HUES64 (cell line): Measurements from ENCODE around the gene C2CD3.
"Not testable (repeated sequence)": the region's sequence is repeated elsewhere in the genome, so short reads cannot be mapped to it uniquely, and the experiment has no call there.

Experiments used
- H3K27ac ChIP-seq: 2 replicates; pipeline ENCODE4 v1.7.0; 2013; ENCODE audit warnings: low read depth, low read length, inconsistent platforms
- H3K27me3 ChIP-seq: 2 replicates; pipeline ENCODE4 v1.6.1; 2013; ENCODE audit warnings: mild to moderate bottlenecking, low read length; ENCODE audit not compliant: insufficient read depth
- H3K36me3 ChIP-seq: 2 replicates; pipeline ENCODE4 v1.6.1; 2013; ENCODE audit warnings: mild to moderate bottlenecking, low read length; ENCODE audit not compliant: insufficient read depth
- H3K4me1 ChIP-seq: 2 replicates; pipeline ENCODE4 v1.6.1; 2013; ENCODE audit warnings: mild to moderate bottlenecking, low read length, moderate library complexity; ENCODE audit not compliant: insufficient read depth
- H3K4me3 ChIP-seq: 2 replicates; pipeline ENCODE4 v1.5.1; 2013; ENCODE audit warnings: mild to moderate bottlenecking, low read length, moderate library complexity
- H3K9ac ChIP-seq: 2 replicates; pipeline ENCODE4 v1.6.1; 2013; ENCODE audit warnings: mild to moderate bottlenecking, low read depth, low read length
- H3K9me3 ChIP-seq: 2 replicates; pipeline ENCODE4 v1.6.1; 2013; ENCODE audit warnings: low read depth, low read length; ENCODE audit not compliant: insufficient read depth
- WGBS: fragments of 150-250, 120-280 bp; methylation state at CpG from one replicate; pipeline ENCODE4 v1.1.7; 2013; ENCODE audit warnings: missing lambda C conversion rate; 5-methylcytosine and 5-hydroxymethylcytosine counted together

C2CD3 gene

GRCh38 chr11:73998846-73999575 is 171.8 kb downstream of the C2CD3 start:
- Histone ChIP-seq H3K27ac (no peak overlapping the region), H3K9ac (no peak overlapping the region), H3K36me3 (no peaks in the 10 kb centered on the region), H3K27me3 (no peaks in the 10 kb centered on the region), H3K9me3 (no peaks in the 10 kb centered on the region), H3K4me3 (no peak overlapping the region), H3K4me1 (0 out of 2 replicates have a peak, but pooled peaks cover 4% of the 10 kb centered on the region)
- 92% methylated on average over 13 of the region's 13 CpGs for WGBS

- no peaks in the 10 kb centered on the region for H3K27me3 ChIP-seq
- 0 out of 2 replicates have a peak, but pooled peaks cover 4% of the 10 kb centered on the region for H3K4me1 ChIP-seq
- WGBS, result 82% methylated on average over 6 of the region's 6 CpGs
- no peak overlapping the region for H3K9ac ChIP-seq
- H3K27ac ChIP-seq, result no peak overlapping the region
- H3K4me3 ChIP-seq, result no peak overlapping the region
- H3K36me3 ChIP-seq, result no peaks in the 10 kb centered on the region
- H3K9me3 ChIP-seq, result no peaks in the 10 kb centered on the region
These were observed 173.6 kb downstream of the C2CD3 start for GRCh38 chr11:73997120-73997770.

GRCh38 chr11:73996161-73996747 is 174.5 kb downstream of the C2CD3 start:
- Histone ChIP-seq H3K36me3 (no peaks in the 10 kb centered on the region), H3K9ac (no peak overlapping the region), H3K4me1 (0 out of 2 replicates have a peak, but pooled peaks cover 8% of the 10 kb centered on the region), H3K9me3 (no peaks in the 10 kb centered on the region), H3K4me3 (no peak overlapping the region), H3K27me3 (no peaks in the 10 kb centered on the region), H3K27ac (no peak overlapping the region)
- WGBS, result 92% methylated on average over 4 of the region's 4 CpGs

GRCh38 chr11:73995731-73996130 is 175.1 kb downstream of the C2CD3 start:
- WGBS, result 61% methylated on average over 2 of the region's 2 CpGs
- Histone ChIP-seq H3K27me3 (no peaks in the 10 kb centered on the region), H3K27ac (no peak overlapping the region), H3K4me1 (peaks cover 10% of the 10 kb centered on the region; the same call in 1 of the 2 replicates), H3K9me3 (no peaks in the 10 kb centered on the region), H3K4me3 (no peak overlapping the region), H3K9ac (no peak overlapping the region), H3K36me3 (no peaks in the 10 kb centered on the region)

- no peak overlapping the region for H3K27ac ChIP-seq
- WGBS, result 95% methylated on average over 2 of the region's 2 CpGs
- H3K27me3 ChIP-seq, result no peaks in the 10 kb centered on the region
- no peaks in the 10 kb centered on the region for H3K9me3 ChIP-seq
- H3K4me1 ChIP-seq, result peaks cover 7% of the 10 kb centered on the region; the same call in 1 of the 2 replicates
- H3K4me3 ChIP-seq, result no peak overlapping the region
- H3K36me3 ChIP-seq, result no peaks in the 10 kb centered on the region
- no peak overlapping the region for H3K9ac ChIP-seq
These were observed 175.6 kb downstream of the C2CD3 start for GRCh38 chr11:73995247-73995646.

GRCh38 chr11:73991471-73992006 is 179.3 kb downstream of the C2CD3 start:
- no peak overlapping the region for H3K9ac ChIP-seq
- no peak overlapping the region for H3K4me3 ChIP-seq
- no peak overlapping the region for H3K27ac ChIP-seq
- H3K27me3 ChIP-seq, result no peaks in the 10 kb centered on the region
- no peaks in the 10 kb centered on the region for H3K36me3 ChIP-seq
- H3K4me1 ChIP-seq, result peaks cover 7% of the 10 kb centered on the region; the same call in 1 of the 2 replicates
- WGBS, result 91% methylated on average over 6 of the region's 6 CpGs
- H3K9me3 ChIP-seq, result no peaks in the 10 kb centered on the region

- no peaks in the 10 kb centered on the region for H3K9me3 ChIP-seq
- 95% methylated on average over 1 of the region's 2 CpGs for WGBS
- no peak overlapping the region for H3K27ac ChIP-seq
- H3K4me3 ChIP-seq, result no peak overlapping the region
- peaks cover 7% of the 10 kb centered on the region; the same call in 1 of the 2 replicates for H3K4me1 ChIP-seq
- no peaks in the 10 kb centered on the region for H3K27me3 ChIP-seq
- H3K36me3 ChIP-seq, result no peaks in the 10 kb centered on the region
- H3K9ac ChIP-seq, result no peak overlapping the region
These were observed 180.1 kb downstream of the C2CD3 start for GRCh38 chr11:73990730-73991129.

GRCh38 chr11:73989156-73989555 is 181.6 kb downstream of the C2CD3 start:
- Histone ChIP-seq H3K4me1 (peaks cover 8% of the 10 kb centered on the region; the same call in 1 of the 2 replicates), H3K36me3 (no peaks in the 10 kb centered on the region), H3K4me3 (no peak overlapping the region), H3K9me3 (no peaks in the 10 kb centered on the region), H3K9ac (no peak overlapping the region), H3K27me3 (no peaks in the 10 kb centered on the region), H3K27ac (no peak overlapping the region)
- 90% methylated on average over 3 of the region's 6 CpGs for WGBS

- no peaks in the 10 kb centered on the region for H3K36me3 ChIP-seq
- 93% methylated on average over 5 of the region's 7 CpGs for WGBS
- no peak overlapping the region for H3K4me3 ChIP-seq
- H3K27me3 ChIP-seq, result no peaks in the 10 kb centered on the region
- H3K4me1 ChIP-seq, result peaks cover 15% of the 10 kb centered on the region
- no peak overlapping the region for H3K9ac ChIP-seq
- no peak overlapping the region for H3K27ac ChIP-seq
- no peaks in the 10 kb centered on the region for H3K9me3 ChIP-seq
These were observed 182.6 kb downstream of the C2CD3 start for GRCh38 chr11:73988227-73988626.

GRCh38 chr11:73985661-73986060 is 185.1 kb downstream of the C2CD3 start:
- not testable (repeated sequence) for H3K9me3 ChIP-seq, H3K27ac ChIP-seq, H3K9ac ChIP-seq, H3K36me3 ChIP-seq, H3K4me3 ChIP-seq, H3K27me3 ChIP-seq
- H3K4me1 ChIP-seq, result peaks cover 17% of the 10 kb centered on the region
- WGBS, result 97% methylated on average over 4 of the region's 4 CpGs
